Astrocyte (in vitro differentiated cells and primary cell): ENCODE results near the gene IL1R1. TPM values are rescaled to one million over a fixed set of nuclear protein-coding genes. Genes with fewer than 3 reads are reported as not detected.

ENCODE experiments used
- DNase-seq: peaks from one replicate; pipeline ENCODE4 v3.0.0-alpha.2; 2010; ENCODE audit warnings: low read depth
- FAIRE-seq: peaks from 2 replicates; lab custom pipeline; 2011; peaks lifted over from hg19 to GRCh38; lab: Jason Lieb, UNC
- H2AFZ ChIP-seq: 2 replicates; pipeline ENCODE4 v1.6.0; 2012; ENCODE audit warnings: low read depth, low read length, inconsistent platforms
- H3K27ac ChIP-seq: 2 replicates; pipeline ENCODE4 v1.5.1; 2011; ENCODE audit warnings: low read depth, low read length, inconsistent platforms
- H3K27me3 ChIP-seq: 2 replicates; pipeline ENCODE4 v1.6.0; 2011; ENCODE audit warnings: low read length, inconsistent platforms; ENCODE audit not compliant: insufficient read depth
- H3K36me3 ChIP-seq: 2 replicates; pipeline ENCODE4 v1.5.1; 2011; ENCODE audit warnings: low read length, inconsistent platforms; ENCODE audit not compliant: insufficient read depth
- H3K4me1 ChIP-seq: 2 replicates; pipeline ENCODE4 v1.5.1; 2011; ENCODE audit warnings: low read length, inconsistent platforms; ENCODE audit not compliant: insufficient read depth
- H3K4me2 ChIP-seq: 2 replicates; pipeline ENCODE4 v1.6.0; 2012; ENCODE audit warnings: low read length, inconsistent platforms
- H3K4me3 ChIP-seq: 2 replicates; pipeline ENCODE4 v1.5.1; 2011; ENCODE audit warnings: low read depth, mild to moderate bottlenecking, low read length, inconsistent platforms; ENCODE audit not compliant: insufficient read depth
- H3K79me2 ChIP-seq: 2 replicates; pipeline ENCODE4 v1.6.0; 2012; ENCODE audit warnings: mild to moderate bottlenecking, low read length, inconsistent platforms; ENCODE audit not compliant: insufficient read depth
- H3K9ac ChIP-seq: 2 replicates; pipeline ENCODE4 v1.6.0; 2012; ENCODE audit warnings: mild to moderate bottlenecking, low read length, inconsistent platforms
- H3K9me3 ChIP-seq: 2 replicates; pipeline ENCODE4 v1.5.1; 2012; ENCODE audit warnings: low read depth, mild to moderate bottlenecking, low read length, inconsistent platforms; ENCODE audit not compliant: insufficient read depth
- H4K20me1 ChIP-seq: 2 replicates; pipeline ENCODE4 v1.6.0; 2012; ENCODE audit warnings: low read length, inconsistent platforms; ENCODE audit not compliant: insufficient read depth
- H3K27ac Mint-ChIP-seq: one replicate; pipeline ENCODE4 v1.8.0; 2021; ENCODE audit warnings: mild to moderate bottlenecking, mixed read lengths; ENCODE audit not compliant: unreplicated experiment
- H3K27me3 Mint-ChIP-seq: one replicate; pipeline ENCODE4 v1.8.0; 2021; ENCODE audit warnings: low read depth, mixed read lengths; ENCODE audit not compliant: unreplicated experiment
- H3K36me3 Mint-ChIP-seq: one replicate; pipeline ENCODE4 v1.8.0; 2021; ENCODE audit warnings: low read depth, mixed read lengths; ENCODE audit not compliant: unreplicated experiment
- H3K4me1 Mint-ChIP-seq: one replicate; pipeline ENCODE4 v1.8.0; 2021; ENCODE audit warnings: low read depth, mixed read lengths; ENCODE audit not compliant: unreplicated experiment
- H3K4me3 Mint-ChIP-seq: one replicate; pipeline ENCODE4 v1.8.0; 2021; ENCODE audit warnings: mild to moderate bottlenecking, moderate library complexity, mixed read lengths; ENCODE audit not compliant: unreplicated experiment
- H3K9me3 Mint-ChIP-seq: one replicate; pipeline ENCODE4 v1.8.0; 2021; ENCODE audit warnings: mild to moderate bottlenecking, mixed read lengths; ENCODE audit not compliant: unreplicated experiment
- EZH2 ChIP-seq: IDR thresholded peaks from 2 replicates; pipeline ENCODE4 v1.6.1; 2012; ENCODE audit warnings: mild to moderate bottlenecking, low read length, inconsistent platforms; ENCODE audit not compliant: insufficient read depth
- total RNA-seq: library from RNA; stranded (reverse); gene quantifications from 2 replicates; pipeline ENCODE4 v1.2.1, GENCODE V29; 2021
- TF ChIP-seq, protein P1 (sequence below): IDR thresholded peaks from 2 replicates; pipeline ENCODE4 v1.5.1; 2011; ENCODE audit warnings: low read depth, mild to moderate bottlenecking, inconsistent platforms, low read length, moderate library complexity; ENCODE audit not compliant: insufficient read depth

Gene IL1R1
- total RNA-seq, 1 donor from 2014 or later, result 7.5 TPM

DNA sequence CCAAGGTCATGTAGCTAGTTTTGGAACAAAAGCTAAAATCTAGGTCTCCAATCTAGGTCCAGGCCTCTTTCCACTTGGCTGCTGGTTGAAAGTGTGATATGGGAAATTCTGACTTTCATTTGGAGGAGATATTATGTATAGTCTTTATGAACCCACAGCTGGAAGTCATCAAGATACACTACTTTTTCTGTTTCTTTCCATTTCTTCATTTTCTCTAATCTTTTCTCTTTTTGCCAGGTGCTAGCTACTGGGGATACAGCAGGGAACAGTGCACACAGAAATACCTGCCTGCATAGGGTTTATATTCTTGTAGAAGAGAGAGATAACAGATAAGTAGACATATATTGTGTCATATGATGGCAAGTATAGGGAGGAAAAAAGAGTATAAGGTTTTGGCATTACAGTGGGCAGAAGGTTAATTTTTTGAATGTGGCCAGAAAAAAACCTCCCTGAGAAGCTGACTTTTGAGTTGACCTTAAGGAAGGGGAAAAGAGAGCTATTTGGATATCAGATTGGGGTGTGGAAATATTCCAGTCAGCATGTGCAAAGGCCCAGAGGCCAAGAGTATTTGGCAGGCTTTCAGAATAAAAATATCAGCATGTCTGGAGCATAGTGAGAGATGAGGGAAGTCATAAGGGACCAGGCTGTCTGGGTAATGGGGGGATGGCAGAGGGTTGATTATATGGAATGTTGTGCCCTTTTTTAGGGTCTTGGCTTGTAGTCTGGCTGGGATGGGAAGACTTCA, 15.6 kb downstream of the IL1R1 start:
- Mint-ChIP-seq H3K4me3 (no peak overlapping the region), H3K4me1 (peaks cover 6% of the 10 kb centered on the region), H3K27me3 (no peaks in the 10 kb centered on the region), H3K9me3 (peaks cover 4% of the 10 kb centered on the region), H3K36me3 (peaks cover 22% of the 10 kb centered on the region), H3K27ac (no peak overlapping the region)
- H4K20me1 ChIP-seq, result no peaks in the 10 kb centered on the region
- H3K79me2 ChIP-seq, result no peaks in the 10 kb centered on the region
- no peaks in the 10 kb centered on the region for H3K36me3 ChIP-seq
- H3K9ac ChIP-seq, result no peak overlapping the region
- H3K4me3 ChIP-seq, result no peak overlapping the region
- H3K9me3 ChIP-seq, result no peaks in the 10 kb centered on the region
- TF ChIP-seq EZH2, result no peak
- TF ChIP-seq, protein P1, sequence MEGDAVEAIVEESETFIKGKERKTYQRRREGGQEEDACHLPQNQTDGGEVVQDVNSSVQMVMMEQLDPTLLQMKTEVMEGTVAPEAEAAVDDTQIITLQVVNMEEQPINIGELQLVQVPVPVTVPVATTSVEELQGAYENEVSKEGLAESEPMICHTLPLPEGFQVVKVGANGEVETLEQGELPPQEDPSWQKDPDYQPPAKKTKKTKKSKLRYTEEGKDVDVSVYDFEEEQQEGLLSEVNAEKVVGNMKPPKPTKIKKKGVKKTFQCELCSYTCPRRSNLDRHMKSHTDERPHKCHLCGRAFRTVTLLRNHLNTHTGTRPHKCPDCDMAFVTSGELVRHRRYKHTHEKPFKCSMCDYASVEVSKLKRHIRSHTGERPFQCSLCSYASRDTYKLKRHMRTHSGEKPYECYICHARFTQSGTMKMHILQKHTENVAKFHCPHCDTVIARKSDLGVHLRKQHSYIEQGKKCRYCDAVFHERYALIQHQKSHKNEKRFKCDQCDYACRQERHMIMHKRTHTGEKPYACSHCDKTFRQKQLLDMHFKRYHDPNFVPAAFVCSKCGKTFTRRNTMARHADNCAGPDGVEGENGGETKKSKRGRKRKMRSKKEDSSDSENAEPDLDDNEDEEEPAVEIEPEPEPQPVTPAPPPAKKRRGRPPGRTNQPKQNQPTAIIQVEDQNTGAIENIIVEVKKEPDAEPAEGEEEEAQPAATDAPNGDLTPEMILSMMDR, result no peak
- FAIRE-seq, result no peak
- H3K4me1 ChIP-seq, result no peaks in the 10 kb centered on the region
- no peak for DNase-seq
- H3K27me3 ChIP-seq, result no peaks in the 10 kb centered on the region
- H3K4me2 ChIP-seq, result no peak overlapping the region
- H2AFZ ChIP-seq, result no peak overlapping the region
- H3K27ac ChIP-seq, result no peak overlapping the region

DNA sequence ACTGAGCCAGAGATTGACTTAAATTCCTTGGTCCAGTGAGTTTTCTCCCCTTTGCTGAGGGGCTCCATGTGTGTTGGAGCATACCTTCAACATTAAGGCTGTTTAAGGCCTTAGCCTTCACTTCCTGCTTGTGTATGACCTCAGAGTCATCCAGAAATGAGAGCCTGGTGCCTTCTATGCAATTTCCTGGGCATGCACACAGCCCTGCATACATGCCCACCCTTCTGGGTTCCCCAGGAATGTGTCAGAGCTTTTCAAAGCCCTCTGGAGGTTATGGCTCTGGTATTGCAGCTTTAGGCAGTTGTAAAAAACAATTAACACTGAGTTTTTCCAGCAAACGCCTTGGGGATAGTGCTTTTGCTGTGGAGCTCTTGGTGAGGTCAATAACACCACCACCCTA, 16.7 kb downstream of the IL1R1 start:
- Histone ChIP-seq H3K9ac (no peak overlapping the region), H3K4me3 (no peak overlapping the region), H3K4me2 (no peak overlapping the region), H3K4me1 (no peaks in the 10 kb centered on the region), H4K20me1 (no peaks in the 10 kb centered on the region), H3K36me3 (no peaks in the 10 kb centered on the region), H2AFZ (no peak overlapping the region), H3K9me3 (no peaks in the 10 kb centered on the region), H3K27ac (no peak overlapping the region), H3K79me2 (no peaks in the 10 kb centered on the region), H3K27me3 (no peaks in the 10 kb centered on the region)
- TF ChIP-seq, protein P1, result no peak
- TF ChIP-seq EZH2, result no peak
- Mint-ChIP-seq H3K4me1 (peaks cover 6% of the 10 kb centered on the region), H3K4me3 (no peak overlapping the region), H3K27me3 (no peaks in the 10 kb centered on the region), H3K27ac (no peak overlapping the region), H3K36me3 (peaks cover 16% of the 10 kb centered on the region), H3K9me3 (peaks cover 4% of the 10 kb centered on the region)
- FAIRE-seq, result no peak
- DNase-seq, result no peak

DNA sequence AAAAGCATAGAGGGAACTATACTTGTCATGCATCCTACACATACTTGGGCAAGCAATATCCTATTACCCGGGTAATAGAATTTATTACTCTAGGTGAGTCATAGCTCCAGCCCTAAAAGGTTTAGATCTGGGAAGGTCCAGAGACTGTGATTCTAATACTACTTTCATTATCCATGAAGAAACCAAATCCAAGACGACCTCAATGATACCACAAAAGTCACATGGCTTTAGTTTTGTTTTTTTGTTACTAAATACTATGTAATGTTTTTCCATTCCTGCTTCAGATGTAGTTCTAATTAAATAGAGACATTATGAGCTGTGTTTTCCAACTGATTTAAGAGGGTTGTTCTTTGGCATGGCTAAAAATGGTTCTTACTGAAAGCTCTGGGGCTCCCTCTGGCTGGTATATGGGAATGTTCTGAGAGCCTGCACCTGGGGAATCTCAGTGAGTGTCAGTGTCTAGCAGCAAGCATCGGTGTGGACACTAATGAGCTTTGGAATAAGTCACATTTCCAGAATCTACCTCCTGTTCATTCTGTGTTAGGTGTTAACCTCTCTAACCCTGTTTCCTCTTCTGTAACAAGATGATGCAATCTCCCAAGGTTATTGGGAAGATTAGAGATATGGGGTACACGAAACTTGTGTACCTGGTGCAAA, 23.8 kb downstream of the IL1R1 start:
- peak; percentile 72 for DNase-seq
- no peak overlapping the region for H3K9ac ChIP-seq
- no peaks in the 10 kb centered on the region for H3K9me3 Mint-ChIP-seq
- FAIRE-seq, result peak; percentile 55
- TF ChIP-seq, protein P1, result peak; percentile 43
- TF ChIP-seq EZH2, result no peak
- H3K4me3 Mint-ChIP-seq, result no peak overlapping the region
- H4K20me1 ChIP-seq, result no peaks in the 10 kb centered on the region
- H3K79me2 ChIP-seq, result no peaks in the 10 kb centered on the region
- H3K27me3 ChIP-seq, result no peaks in the 10 kb centered on the region
- peaks cover 6% of the 10 kb centered on the region for H3K4me1 Mint-ChIP-seq
- no peak overlapping the region for H3K4me3 ChIP-seq
- no peak overlapping the region for H3K27ac ChIP-seq
- H3K27me3 Mint-ChIP-seq, result no peaks in the 10 kb centered on the region
- no peaks in the 10 kb centered on the region for H3K4me1 ChIP-seq
- no peak overlapping the region for H2AFZ ChIP-seq
- no peak overlapping the region for H3K27ac Mint-ChIP-seq
- H3K9me3 ChIP-seq, result no peaks in the 10 kb centered on the region
- no peak overlapping the region for H3K4me2 ChIP-seq
- H3K36me3 Mint-ChIP-seq, result peaks cover under 1% of the 10 kb centered on the region
- peaks cover 4% of the 10 kb centered on the region for H3K36me3 ChIP-seq
